GM18907 (cell line): ENCODE results near the gene STON2.
A peak's percentile ranks its signal among the peaks of the same experiment; 100 is the strongest.

Experiments
- ATAC-seq: cut with Tn5 transposase; IDR thresholded peaks from one replicate; pipeline ENCODE4 v1.9.1; 2021; ENCODE audit warnings: mild to moderate bottlenecking, moderate library complexity; ENCODE audit not compliant: unreplicated experiment

The STON2 gene

GRCh38 chr14:81305743-81306142 lies 94.4 kb downstream of the STON2 start:
- no peak for ATAC-seq

DNA sequence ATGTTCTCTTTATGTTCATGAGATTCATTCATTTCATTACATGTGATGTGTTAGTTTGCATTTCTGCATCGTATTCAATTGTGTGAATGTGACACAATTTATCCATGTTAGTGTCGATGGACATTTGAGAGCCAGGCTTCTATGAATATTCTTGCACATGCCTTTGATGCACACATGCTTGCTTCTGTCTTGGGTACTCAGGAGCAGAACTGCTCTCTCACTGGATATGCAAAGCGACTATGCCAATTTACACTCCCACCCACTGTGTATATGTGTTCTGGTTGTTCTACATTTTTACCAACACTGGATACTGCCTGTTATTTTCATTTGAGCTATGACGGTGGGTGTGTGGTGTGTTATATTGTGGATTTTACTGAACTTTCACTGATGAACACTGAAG lies 95.1 kb downstream of the STON2 start:
- ATAC-seq, result no peak

DNA sequence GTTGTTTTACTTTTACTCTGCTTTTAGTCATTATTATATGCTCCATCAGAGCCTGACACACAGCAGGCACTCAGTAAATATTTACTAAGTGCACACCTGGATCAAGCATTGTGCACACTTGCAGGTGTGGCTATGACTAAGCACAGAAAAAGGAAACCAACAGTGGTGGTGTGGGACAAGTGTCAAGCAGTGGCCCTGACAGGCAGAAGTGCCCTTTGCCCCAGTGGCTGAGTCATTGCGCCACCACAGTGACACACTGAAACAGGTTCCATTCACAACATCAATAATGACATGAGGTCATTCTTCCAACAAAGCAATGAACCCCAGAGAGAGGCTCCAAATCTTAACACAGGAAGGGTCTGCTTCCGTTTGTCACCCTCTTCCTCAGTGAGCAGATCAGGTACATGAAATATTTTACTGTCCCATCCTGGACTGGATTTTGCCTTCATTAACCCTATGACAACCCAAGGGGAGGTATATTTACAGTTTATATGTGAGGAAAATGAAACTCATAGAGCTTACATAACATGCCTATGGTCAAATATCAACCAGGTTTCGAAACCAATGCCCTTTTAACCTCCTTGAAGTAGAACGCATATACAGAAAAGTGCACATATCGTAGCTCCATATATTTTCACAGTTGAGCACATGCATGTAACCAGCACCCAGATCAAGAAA lies 96.7 kb downstream of the STON2 start:
- ATAC-seq, result peak; percentile 97

DNA sequence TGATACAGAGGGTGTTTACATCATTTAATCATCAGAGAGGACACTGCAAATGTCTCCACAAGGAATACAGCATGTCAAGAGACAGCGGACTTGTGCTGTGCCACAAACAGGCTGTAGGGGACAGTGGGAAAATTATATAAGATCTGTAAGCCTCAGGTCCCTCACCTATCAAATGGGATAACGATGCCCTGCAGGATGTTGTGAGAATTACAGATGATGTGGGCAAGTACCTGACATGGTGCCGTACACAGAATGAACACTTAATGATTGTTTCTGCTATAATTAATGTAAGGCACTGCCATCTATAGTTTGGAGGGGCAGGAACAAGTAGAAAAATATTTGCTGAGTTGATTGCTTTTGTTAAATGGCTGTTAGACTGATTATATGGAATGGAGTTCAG lies 97.5 kb downstream of the STON2 start:
- no peak for ATAC-seq

- no peak for ATAC-seq
Measured at GRCh38 chr14:81301813-81302212, 98.3 kb downstream of the STON2 start.

GRCh38 chr14:81301371-81301770 lies 98.8 kb downstream of the STON2 start:
- no peak for ATAC-seq

DNA sequence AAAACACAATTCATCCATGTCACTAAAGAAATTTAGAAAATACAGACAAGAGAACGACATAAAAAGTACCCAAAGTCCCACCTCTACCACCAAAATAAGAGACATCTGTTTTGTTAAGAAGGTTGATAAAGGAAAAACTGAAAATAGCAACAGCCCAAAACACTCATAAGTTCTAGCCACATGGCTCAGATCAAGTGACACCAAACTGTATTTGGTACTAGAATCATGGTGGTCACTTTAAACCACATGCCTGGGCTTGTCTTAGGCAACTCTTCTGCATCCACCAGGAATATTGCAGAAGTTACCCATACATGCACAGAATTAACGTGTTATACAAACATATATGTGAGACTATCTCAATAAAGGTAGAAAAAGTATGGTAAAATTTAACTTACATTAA lies 101.2 kb downstream of the STON2 start:
- ATAC-seq, result no peak

GRCh38 chr14:81298122-81298521 lies 102.0 kb downstream of the STON2 start:
- no peak for ATAC-seq

- ATAC-seq, result no peak
Measured at GRCh38 chr14:81295958-81296923, 103.9 kb downstream of the STON2 start.

DNA sequence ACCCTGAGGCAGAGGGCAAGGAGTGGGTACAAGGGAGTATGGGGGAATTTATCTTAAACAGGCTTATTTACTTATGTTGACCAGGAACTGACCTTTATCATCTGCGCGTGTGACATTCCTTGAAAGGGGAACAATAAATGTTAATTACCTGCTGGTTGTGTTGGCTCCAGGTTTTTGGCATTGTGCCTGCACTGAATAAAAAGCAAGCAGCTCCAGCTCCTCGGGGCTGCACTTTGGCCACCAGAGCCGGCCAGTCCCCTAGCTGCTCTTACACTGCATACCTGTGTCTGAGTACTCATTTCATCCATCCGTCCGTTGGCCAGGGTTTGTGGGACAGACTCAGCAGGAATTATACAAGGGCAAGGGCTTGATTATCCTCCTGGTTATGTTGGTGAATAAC lies 110.6 kb downstream of the STON2 start:
- ATAC-seq, result no peak

DNA sequence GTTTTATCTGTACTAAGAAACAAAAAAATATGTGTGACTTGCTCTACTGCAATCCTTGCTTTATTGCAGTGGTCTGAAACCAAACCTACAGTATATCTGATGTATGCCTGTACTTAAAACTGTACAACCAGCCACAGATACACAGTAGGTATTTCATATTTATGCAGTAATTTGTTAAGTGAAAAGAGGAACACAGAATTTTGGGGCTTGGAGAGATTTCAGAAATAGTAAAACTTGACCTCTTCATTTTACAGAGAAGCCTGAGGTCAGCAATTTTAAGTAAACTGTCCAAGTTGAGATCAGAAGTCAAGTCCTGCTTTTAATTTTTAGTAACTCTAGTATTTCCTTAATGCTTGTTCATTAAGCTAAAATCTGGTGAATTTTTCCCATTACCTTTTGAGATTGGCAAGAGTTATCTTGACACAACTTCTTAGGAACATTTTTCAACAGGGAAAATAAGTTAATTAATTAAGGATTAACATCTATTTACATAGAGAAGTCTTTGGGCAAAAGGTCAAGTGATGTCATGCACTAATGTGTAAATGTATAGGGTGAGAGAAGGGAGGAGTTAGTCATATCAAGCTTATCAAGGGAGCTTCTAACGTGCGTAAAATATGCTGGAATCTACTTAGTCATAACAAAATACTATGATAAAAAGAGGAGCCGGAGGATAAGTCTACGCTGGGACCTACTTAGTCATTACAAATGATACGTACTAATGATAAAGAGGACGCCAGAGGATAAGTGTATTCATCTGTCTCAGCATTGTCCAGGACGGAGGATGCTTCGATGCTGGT lies 113.4 kb downstream of the STON2 start:
- ATAC-seq, result no peak

DNA sequence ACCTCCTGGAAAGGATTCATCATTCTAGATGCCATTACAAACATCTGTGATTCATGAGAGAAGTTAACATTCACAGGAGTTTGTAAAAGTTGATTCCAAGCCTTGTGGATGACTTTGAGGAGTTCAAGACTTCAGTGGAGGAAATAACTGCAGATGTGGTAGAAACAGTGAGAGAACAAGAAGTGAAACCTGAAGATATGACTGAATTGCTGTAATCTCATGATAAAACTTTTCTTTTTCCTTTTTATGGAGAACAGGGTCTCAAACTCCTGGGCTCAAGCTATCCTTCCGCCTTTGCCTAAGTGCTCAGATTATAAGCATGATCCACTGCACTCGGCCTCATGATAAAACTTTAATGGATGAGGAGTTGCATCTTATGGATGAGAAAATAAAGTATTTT lies 114.9 kb downstream of the STON2 start:
- no peak for ATAC-seq

DNA sequence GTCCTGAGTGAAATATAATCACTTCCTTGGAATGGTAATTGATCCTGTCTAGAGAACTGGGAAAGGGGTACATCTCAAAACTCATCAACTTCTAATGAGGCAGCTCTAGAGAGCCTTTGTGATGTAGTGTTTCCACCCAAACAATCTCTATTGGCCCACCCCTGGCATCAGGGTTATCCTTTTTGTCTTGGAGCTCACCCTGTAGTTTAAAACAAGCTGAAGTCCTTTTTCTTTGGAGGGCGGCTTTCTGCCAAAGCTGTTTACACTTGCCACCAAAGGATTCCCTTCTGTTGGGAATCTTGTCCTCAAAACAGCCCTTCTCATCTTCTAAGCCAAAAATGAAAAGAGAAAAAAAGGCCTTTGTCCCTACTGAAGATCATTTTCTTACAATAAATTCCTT lies 118.8 kb downstream of the STON2 start:
- ATAC-seq, result no peak

DNA sequence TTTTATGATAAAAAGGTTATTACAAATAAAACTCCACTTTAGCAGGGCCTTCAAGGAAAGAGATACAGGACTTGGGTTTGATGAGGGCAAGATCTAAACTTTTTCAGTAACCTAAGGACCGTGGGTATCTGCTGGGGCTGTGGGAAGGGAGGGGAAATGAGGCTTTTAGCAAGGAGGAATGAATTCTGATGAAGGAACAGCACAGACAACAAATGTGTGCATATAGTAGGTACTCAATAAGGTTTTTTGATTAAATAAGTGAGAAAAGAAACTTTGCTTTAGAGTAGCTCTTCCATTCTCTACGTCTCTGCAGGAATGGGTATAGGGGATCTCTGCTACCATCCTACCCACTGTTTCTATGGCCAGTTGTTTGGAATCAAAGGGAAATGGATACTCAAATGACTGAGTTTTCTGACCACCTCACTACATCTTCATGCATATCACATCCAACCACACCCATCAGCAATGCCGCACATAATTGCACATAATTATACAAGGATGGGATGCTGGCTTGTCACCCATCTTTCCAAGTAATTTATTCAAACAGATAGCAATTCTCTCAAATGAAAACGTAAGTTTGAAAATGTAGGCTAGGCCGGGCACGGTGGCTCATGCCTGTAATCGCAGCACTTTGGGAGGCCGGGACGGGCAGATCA lies 119.9 kb downstream of the STON2 start:
- ATAC-seq, result no peak

GRCh38 chr14:81277096-81277495 lies 123.0 kb downstream of the STON2 start:
- no peak for ATAC-seq

DNA sequence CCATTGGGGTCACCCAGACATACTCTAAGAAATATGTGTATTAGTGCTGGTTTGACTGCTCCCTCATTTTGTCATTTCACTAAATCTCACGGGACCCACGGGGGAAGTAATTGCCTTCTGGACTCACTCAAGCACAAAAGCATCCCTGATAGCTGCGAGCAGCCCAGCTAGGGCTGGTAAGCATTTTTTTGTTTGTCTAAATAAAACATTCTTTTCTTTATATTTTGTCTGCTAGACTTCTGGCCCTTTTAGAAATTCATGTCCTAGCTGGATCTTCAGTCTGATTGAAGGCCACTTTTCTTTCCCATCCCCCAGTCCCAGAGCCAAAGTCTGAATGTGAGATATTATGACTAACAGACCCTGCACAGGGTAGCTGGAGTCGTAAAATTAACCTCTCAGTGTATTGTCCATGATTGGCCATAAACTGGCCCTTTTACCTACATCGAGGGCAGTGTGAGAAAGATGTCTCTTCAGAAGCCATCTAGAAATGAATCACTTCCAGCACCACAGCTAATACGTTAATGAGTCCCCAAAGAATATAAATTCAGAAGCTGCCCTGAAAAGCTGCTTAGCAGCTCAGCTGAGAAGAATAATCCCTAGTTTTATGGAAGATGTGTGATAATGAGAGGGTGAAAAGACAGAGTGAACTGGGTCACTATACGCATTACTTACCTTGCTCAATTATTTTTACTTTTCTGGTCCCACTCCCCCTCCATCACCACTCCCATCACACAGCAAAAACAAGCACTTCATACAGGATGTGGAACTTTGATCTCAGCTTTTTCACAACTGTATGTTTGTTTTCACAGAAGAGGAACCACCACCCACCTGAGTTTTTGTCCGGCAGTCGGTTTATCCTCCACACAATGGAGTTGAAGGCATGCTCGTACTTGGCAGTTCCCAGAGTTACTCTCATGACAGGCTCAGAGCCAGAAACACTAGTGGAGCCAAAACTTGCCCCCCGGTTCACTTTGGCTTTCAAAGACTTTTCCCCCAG lies 123.8 kb downstream of the STON2 start:
- peak; percentile 88 for ATAC-seq

DNA sequence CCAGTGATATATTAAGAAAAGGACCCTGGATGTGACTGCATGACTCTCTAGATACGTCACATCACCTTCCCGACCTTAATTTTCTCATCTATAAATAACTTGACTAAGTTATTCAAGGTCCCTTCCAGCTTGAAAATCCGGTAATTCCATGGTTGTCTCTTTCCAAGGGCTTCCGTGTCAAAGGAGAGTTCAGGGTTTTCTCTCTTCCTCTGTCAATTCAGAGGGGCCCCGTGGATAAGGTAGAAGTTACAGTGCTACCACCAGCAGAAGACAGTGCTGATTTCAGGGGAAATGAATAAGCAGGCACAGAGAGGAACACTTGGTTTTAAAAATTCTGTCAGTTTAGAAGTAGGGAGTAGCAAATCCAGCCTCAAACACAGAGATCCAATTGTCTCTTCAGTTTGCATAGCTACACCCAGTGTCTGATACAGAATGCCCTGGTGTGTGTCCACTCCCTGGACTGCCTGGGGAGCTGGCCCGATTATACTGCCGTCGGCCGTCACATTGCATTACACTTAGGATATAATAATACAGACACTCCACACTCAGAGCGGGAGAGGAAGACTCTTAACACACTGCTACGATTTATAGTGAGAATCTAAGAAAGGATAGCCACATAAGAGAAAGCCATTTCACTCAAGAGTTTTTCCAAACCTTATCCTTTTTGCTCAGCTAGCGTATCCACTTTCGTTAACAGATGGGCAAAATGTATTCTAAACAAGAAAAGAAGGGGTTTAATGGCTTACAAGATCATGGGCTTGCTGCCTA lies 124.6 kb downstream of the STON2 start:
- ATAC-seq, result no peak

GRCh38 chr14:81273961-81274575 lies 126.1 kb downstream of the STON2 start:
- ATAC-seq, result no peak
